IMR-90 (cell line): ENCODE measurements around the gene PROX2. TPM values are rescaled to one million over a fixed set of nuclear protein-coding genes. Genes with fewer than 3 reads are reported as not detected.

ENCODE experiments used
- ATAC-seq: fragments of 200-7000 bp; cut with Tn5 transposase; 2 replicates; pipeline ENCODE4 v1.9.1; 2020; ENCODE audit warnings: low read depth, mild to moderate bottlenecking, moderate library complexity
- BruUV-seq: library from RNA; stranded (reverse); fragments of 400-500 nt; replicated peaks from 2 replicates; lab custom pipeline; 2021; lab: Mats Ljungman, UMichigan
- CTCF ChIA-PET: fragments of 300-600 bp; formaldehyde crosslinking; extraction: SDS; loops from one replicate; lab custom pipeline; 2021; ENCODE audit warnings: antibody characterized with exemption; lab: Yijun Ruan, JAX
- POLR2A ChIA-PET: fragments of 300-600 bp; sonication (Branson Sonifier 250); formaldehyde crosslinking; loops from one replicate; lab custom pipeline; 2022; ENCODE audit warnings: antibody characterized with exemption; ENCODE audit not compliant: unreplicated experiment; lab: Charles Lee
- DNase-seq: peaks from one replicate; pipeline ENCODE4 v3.0.0; 2013
- H2AFZ ChIP-seq: replicated peaks from 2 replicates; pipeline ENCODE3; 2013; ENCODE audit warnings: low read length, mild to moderate bottlenecking; ENCODE audit not compliant: poor library complexity
- H2AK5ac ChIP-seq: 2 replicates; pipeline ENCODE4 v1.6.1; 2013; ENCODE audit warnings: low read depth, low read length, inconsistent platforms
- H2AK9ac ChIP-seq: replicated peaks from 2 replicates; pipeline ENCODE3; 2013; ENCODE audit warnings: mild to moderate bottlenecking, low read depth, low read length, moderate library complexity; ENCODE audit not compliant: poor library complexity
- H2BK120ac ChIP-seq: 2 replicates; pipeline ENCODE4 v1.6.1; 2013; ENCODE audit warnings: low read depth, low read length, inconsistent platforms
- H2BK15ac ChIP-seq: 3 replicates; pipeline ENCODE4 v1.6.1; 2013; ENCODE audit warnings: low read depth, low read length, inconsistent platforms
- H2BK20ac ChIP-seq: 2 replicates; pipeline ENCODE4 v1.6.1; 2013; ENCODE audit warnings: low read depth, mild to moderate bottlenecking, inconsistent platforms, low read length, moderate library complexity
- H2BK5ac ChIP-seq: 2 replicates; pipeline ENCODE4 v1.6.1; 2013; ENCODE audit warnings: mild to moderate bottlenecking, low read depth, low read length, inconsistent platforms; ENCODE audit not compliant: poor library complexity, severe bottlenecking
- H3K14ac ChIP-seq: replicated peaks from 2 replicates; pipeline ENCODE4 v1.6.1; 2013; ENCODE audit warnings: low read depth, low read length, inconsistent platforms
- H3K18ac ChIP-seq: 2 replicates; pipeline ENCODE4 v1.6.1; 2013; ENCODE audit warnings: low read depth, low read length, control low read depth
- H3K23ac ChIP-seq: 2 replicates; pipeline ENCODE4 v1.6.1; 2013; ENCODE audit warnings: low read depth, low read length, inconsistent platforms
- H3K27ac ChIP-seq: 2 replicates; pipeline ENCODE4 v1.5.1; 2013; ENCODE audit warnings: mild to moderate bottlenecking, control low read depth, low read length; ENCODE audit not compliant: insufficient read depth
- H3K27me3 ChIP-seq: 2 replicates; pipeline ENCODE4 v1.6.1; 2013; ENCODE audit warnings: low read length; ENCODE audit not compliant: control insufficient read depth, insufficient read depth
- H3K36me3 ChIP-seq: 2 replicates; pipeline ENCODE4 v1.6.1; 2013; ENCODE audit warnings: low read length, mixed read lengths; ENCODE audit not compliant: control insufficient read depth, insufficient read depth
- H3K4ac ChIP-seq: 2 replicates; pipeline ENCODE4 v1.6.1; 2013; ENCODE audit warnings: low read depth, low read length, inconsistent platforms
- H3K4me1 ChIP-seq: 2 replicates; pipeline ENCODE4 v1.6.1; 2013; ENCODE audit warnings: low read length, mixed read lengths; ENCODE audit not compliant: control insufficient read depth, insufficient read depth
- H3K4me2 ChIP-seq: 2 replicates; pipeline ENCODE4 v1.6.1; 2013; ENCODE audit warnings: low read depth, mild to moderate bottlenecking, control low read depth, low read length, moderate library complexity
- H3K4me3 ChIP-seq: 2 replicates; pipeline ENCODE4 v1.5.1; 2013; ENCODE audit warnings: low read depth, mild to moderate bottlenecking, control low read depth, low read length, moderate library complexity; ENCODE audit not compliant: insufficient read depth
- H3K56ac ChIP-seq: 2 replicates; pipeline ENCODE4 v1.6.1; 2013; ENCODE audit warnings: low read length, inconsistent platforms; ENCODE audit not compliant: insufficient read depth; ENCODE audit errors: extremely low read depth
- H3K79me1 ChIP-seq, 2 experiments: 2 replicates each; pipeline ENCODE4 v1.6.1; 2013; ENCODE audit warnings: low read length in 2 of 2, inconsistent platforms in 1 of 2, low read depth in 1 of 2
- H3K9ac ChIP-seq: 2 replicates; pipeline ENCODE4 v1.6.1; 2013; ENCODE audit warnings: low read depth, low read length, control low read depth
- H3K9me1 ChIP-seq: 2 replicates; pipeline ENCODE4 v1.6.1; 2013; ENCODE audit warnings: low read length, inconsistent platforms; ENCODE audit not compliant: insufficient read depth
- H3K9me3 ChIP-seq: 2 replicates; pipeline ENCODE4 v1.6.1; 2013; ENCODE audit warnings: low read length; ENCODE audit not compliant: control insufficient read depth, insufficient read depth
- H4K20me1 ChIP-seq: 2 replicates; pipeline ENCODE4 v1.6.1; 2013; ENCODE audit warnings: low read length, inconsistent platforms; ENCODE audit not compliant: insufficient read depth
- H4K5ac ChIP-seq: 2 replicates; pipeline ENCODE4 v1.6.1; 2013; ENCODE audit warnings: mild to moderate bottlenecking, low read depth, low read length, control low read depth
- H4K8ac ChIP-seq, 2 experiments: 2 replicates each; pipeline ENCODE4 v1.6.1; 2013; ENCODE audit warnings: low read depth in 2 of 2, low read length in 2 of 2, control low read depth in 1 of 2, inconsistent platforms in 1 of 2
- H4K91ac ChIP-seq: 2 replicates; pipeline ENCODE4 v1.6.1; 2013; ENCODE audit warnings: low read depth, low read length, inconsistent platforms; ENCODE audit not compliant: insufficient read depth
- BHLHE40 ChIP-seq: fragments of 150-350 bp; IDR thresholded peaks from 2 replicates; pipeline ENCODE4 v1.6.1; 2016; ENCODE audit warnings: mild to moderate bottlenecking, low read depth, low read length
- CEBPB ChIP-seq: IDR thresholded peaks from 2 replicates; pipeline ENCODE4 v1.6.1; 2012; ENCODE audit warnings: low read depth, low read length, improper control_type of control experiment
- CHD1 ChIP-seq: IDR thresholded peaks from 2 replicates; pipeline ENCODE4 v1.6.1; 2012; ENCODE audit warnings: low read depth, low read length, improper control_type of control experiment
- FOS ChIP-seq: fragments of 150-350 bp; IDR thresholded peaks from 2 replicates; pipeline ENCODE4 v1.6.1; 2016; ENCODE audit warnings: low read depth, low read length
- MAFK ChIP-seq: IDR thresholded peaks from 2 replicates; pipeline ENCODE4 v1.6.1; 2012; ENCODE audit warnings: low read depth, low read length, improper control_type of control experiment
- MAZ ChIP-seq: IDR thresholded peaks from 2 replicates; pipeline ENCODE4 v1.6.1; 2012; ENCODE audit warnings: low read depth, mild to moderate bottlenecking, low read length, improper control_type of control experiment, moderate library complexity, borderline replicate concordance
- MXI1 ChIP-seq: IDR thresholded peaks from 2 replicates; pipeline ENCODE4 v1.6.1; 2012; ENCODE audit warnings: low read depth, mild to moderate bottlenecking, low read length, moderate library complexity, borderline replicate concordance
- NFE2L2 ChIP-seq: fragments of 150-350 bp; IDR thresholded peaks from 2 replicates; pipeline ENCODE4 v1.6.1; 2016; ENCODE audit warnings: low read depth, mild to moderate bottlenecking, low read length
- POLR2A ChIP-seq: IDR thresholded peaks from 2 replicates; pipeline ENCODE4 v1.6.1; 2012; ENCODE audit warnings: mild to moderate bottlenecking, low read depth, low read length
- RAD21 ChIP-seq: IDR thresholded peaks from 2 replicates; pipeline ENCODE4 v1.6.1; 2012; ENCODE audit warnings: low read length, improper control_type of control experiment
- RCOR1 ChIP-seq: IDR thresholded peaks from 2 replicates; pipeline ENCODE4 v1.6.1; 2012; ENCODE audit warnings: mild to moderate bottlenecking, low read length, improper control_type of control experiment; ENCODE audit not compliant: insufficient replicate concordance
- RFX5 ChIP-seq: IDR thresholded peaks from 2 replicates; pipeline ENCODE4 v1.8.0; 2012; ENCODE audit warnings: low read depth, mild to moderate bottlenecking, low read length, moderate library complexity
- SMC3 ChIP-seq: fragments of 150-350 bp; IDR thresholded peaks from 2 replicates; pipeline ENCODE4 v1.6.1; 2016; ENCODE audit warnings: low read depth, mild to moderate bottlenecking, antibody characterized with exemption, low read length, moderate library complexity
- USF2 ChIP-seq: fragments of 150-350 bp; IDR thresholded peaks from 2 replicates; pipeline ENCODE4 v1.6.1; 2017; ENCODE audit warnings: mild to moderate bottlenecking, antibody characterized with exemption, low read length, low read depth
- WGBS, 2 experiments: methylation state at CpG; one replicate each; pipeline versions ENCODE4 v1.1.5 to v1.1.7; 2013; ENCODE audit warnings: missing lambda C conversion rate in 2 of 2; ENCODE audit not compliant: insufficient read length in 1 of 2; ENCODE audit errors: extremely low coverage in 2 of 2; 5-methylcytosine and 5-hydroxymethylcytosine counted together
- dilution Hi-C: fragments of 300-500 bp; cut with HindIII; formaldehyde crosslinking; loops from one replicate; pipeline ENCODE4 v1.14.3; 2018; ENCODE audit warnings: low sequenced_read_pairs; ENCODE audit not compliant: unreplicated experiment
- in situ Hi-C: fragments of 300-500 bp; cut with MboI; formaldehyde crosslinking; loops from 3 replicates; pipeline ENCODE4 v1.14.3; 2019; ENCODE audit warnings: low sequenced_read_pairs, inconsistent platforms, mixed read lengths
- intact Hi-C: fragments of 100-400 bp; cut with micrococcal nuclease; formaldehyde crosslinking; loops from 2 replicates; pipeline ENCODE4 v1.10.0; 2022
- polyA plus RNA-seq, 3 experiments: library from polyadenylated mRNA; depleted of rRNA; stranded (reverse); fragments of >200 nt; gene quantifications; 2 replicates each; pipeline ENCODE4 v1.2.3, GENCODE V29; 2012; ENCODE audit warnings: low replicate concordance in 1 of 3
- total RNA-seq: library from RNA; depleted of rRNA; stranded (reverse); fragments of >200 nt; gene quantifications from 2 replicates; pipeline ENCODE4 v1.2.3, GENCODE V29; 2012
- TF ChIP-seq, protein P1 (sequence below): fragments of 150-350 bp; IDR thresholded peaks from 2 replicates; pipeline ENCODE4 v1.6.1; 2016; ENCODE audit warnings: low read depth, mild to moderate bottlenecking, low read length, moderate library complexity, borderline replicate concordance
- TF ChIP-seq, protein P2 (sequence below): conservative IDR thresholded peaks from 2 replicates; pipeline ENCODE4 v1.5.1; 2012; ENCODE audit warnings: mild to moderate bottlenecking, low read depth, low read length, improper control_type of control experiment

PROX2 gene
- total and polyA plus RNA-seq, 2 of the 4 experiments (the other 2 are of a cell fraction), result not detected

DNA sequence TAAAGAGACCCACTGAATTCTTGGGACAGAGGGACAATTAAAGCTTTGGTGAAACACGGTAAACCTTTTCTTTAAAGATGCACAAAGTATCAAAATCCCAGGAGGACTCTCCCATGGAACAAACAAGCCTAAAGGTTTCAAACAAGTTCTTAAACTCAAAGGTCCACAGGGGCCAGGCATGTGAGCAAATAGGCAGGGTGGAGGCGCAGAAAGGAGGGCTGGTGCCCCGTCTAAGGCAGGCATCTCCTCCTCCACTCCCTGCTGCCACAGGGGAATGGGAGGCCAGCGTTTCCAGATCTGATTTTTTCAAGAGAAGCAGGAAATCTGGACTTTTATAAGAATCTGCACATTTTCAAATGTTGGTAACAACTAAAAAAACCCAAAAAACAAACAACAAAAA, 39.5 kb upstream of the PROX2 start:
- no peaks in the 10 kb centered on the region for H3K9me3 ChIP-seq
- H4K8ac ChIP-seq, result no peak overlapping the region
- no peak overlapping the region for H3K9ac ChIP-seq
- POLR2A ChIA-PET, result no interaction called here
- H3K4me3 ChIP-seq, result no peak overlapping the region
- H3K18ac ChIP-seq, result no peak overlapping the region
- in situ Hi-C loops, result loop anchor here (10.0 kb wide), 1 partner anchor 389 kb away; no protein-coding TSS in a partner anchor
- H3K14ac ChIP-seq, result no peak overlapping the region
- DNase-seq (no peak), ATAC-seq (no peak)
- dilution Hi-C loops, result no loop called here
- intact Hi-C loops, result no loop called here
- no peak overlapping the region for H4K91ac ChIP-seq
- H2AK9ac ChIP-seq, result no peak overlapping the region
- WGBS, 2 experiments, result no CpG with 5 or more reads among the region's 4 CpGs
- no peak overlapping the region for H2BK20ac ChIP-seq
- CTCF ChIA-PET, result no interaction called here
- H4K5ac ChIP-seq, result no peak overlapping the region
- BruUV-seq, result no TSS peak
- H4K20me1 ChIP-seq, result no peaks in the 10 kb centered on the region
- H3K4ac ChIP-seq, result no peak overlapping the region
- no peak overlapping the region for H3K56ac ChIP-seq
- H3K27ac ChIP-seq, result no peak overlapping the region
- no peak overlapping the region for H2AFZ ChIP-seq
- no peaks in the 10 kb centered on the region for H3K36me3 ChIP-seq
- TF ChIP-seq SMC3, result no peak
- no peak for TF ChIP-seq FOS
- TF ChIP-seq RCOR1, result no peak
- TF ChIP-seq POLR2A, result no peak
- TF ChIP-seq, protein P1, sequence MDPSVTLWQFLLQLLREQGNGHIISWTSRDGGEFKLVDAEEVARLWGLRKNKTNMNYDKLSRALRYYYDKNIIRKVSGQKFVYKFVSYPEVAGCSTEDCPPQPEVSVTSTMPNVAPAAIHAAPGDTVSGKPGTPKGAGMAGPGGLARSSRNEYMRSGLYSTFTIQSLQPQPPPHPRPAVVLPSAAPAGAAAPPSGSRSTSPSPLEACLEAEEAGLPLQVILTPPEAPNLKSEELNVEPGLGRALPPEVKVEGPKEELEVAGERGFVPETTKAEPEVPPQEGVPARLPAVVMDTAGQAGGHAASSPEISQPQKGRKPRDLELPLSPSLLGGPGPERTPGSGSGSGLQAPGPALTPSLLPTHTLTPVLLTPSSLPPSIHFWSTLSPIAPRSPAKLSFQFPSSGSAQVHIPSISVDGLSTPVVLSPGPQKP, result no peak
- no peak for TF ChIP-seq CEBPB
- TF ChIP-seq MAZ, result no peak
- no peak for TF ChIP-seq NFE2L2
- TF ChIP-seq RAD21, result no peak
- TF ChIP-seq, protein P2, sequence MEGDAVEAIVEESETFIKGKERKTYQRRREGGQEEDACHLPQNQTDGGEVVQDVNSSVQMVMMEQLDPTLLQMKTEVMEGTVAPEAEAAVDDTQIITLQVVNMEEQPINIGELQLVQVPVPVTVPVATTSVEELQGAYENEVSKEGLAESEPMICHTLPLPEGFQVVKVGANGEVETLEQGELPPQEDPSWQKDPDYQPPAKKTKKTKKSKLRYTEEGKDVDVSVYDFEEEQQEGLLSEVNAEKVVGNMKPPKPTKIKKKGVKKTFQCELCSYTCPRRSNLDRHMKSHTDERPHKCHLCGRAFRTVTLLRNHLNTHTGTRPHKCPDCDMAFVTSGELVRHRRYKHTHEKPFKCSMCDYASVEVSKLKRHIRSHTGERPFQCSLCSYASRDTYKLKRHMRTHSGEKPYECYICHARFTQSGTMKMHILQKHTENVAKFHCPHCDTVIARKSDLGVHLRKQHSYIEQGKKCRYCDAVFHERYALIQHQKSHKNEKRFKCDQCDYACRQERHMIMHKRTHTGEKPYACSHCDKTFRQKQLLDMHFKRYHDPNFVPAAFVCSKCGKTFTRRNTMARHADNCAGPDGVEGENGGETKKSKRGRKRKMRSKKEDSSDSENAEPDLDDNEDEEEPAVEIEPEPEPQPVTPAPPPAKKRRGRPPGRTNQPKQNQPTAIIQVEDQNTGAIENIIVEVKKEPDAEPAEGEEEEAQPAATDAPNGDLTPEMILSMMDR, result no peak
- TF ChIP-seq MXI1, result no peak
- TF ChIP-seq RFX5, result no peak
- no peak for TF ChIP-seq USF2
- TF ChIP-seq MAFK, result no peak
- no peak for TF ChIP-seq CHD1
- TF ChIP-seq BHLHE40, result no peak
- peaks cover 4% of the 10 kb centered on the region; the same call in 1 of the 2 replicates for H3K4me1 ChIP-seq
- H3K9me1 ChIP-seq, result 0 out of 2 replicates have a peak, but pooled peaks cover 2% of the 10 kb centered on the region
- H2BK5ac ChIP-seq, result no peak overlapping the region
- H3K4me2 ChIP-seq, result no peak overlapping the region
- H2BK15ac ChIP-seq, result no peak overlapping the region
- no peak overlapping the region for H2BK120ac ChIP-seq
- no peaks in the 10 kb centered on the region for H3K79me1 ChIP-seq
- H2AK5ac ChIP-seq, result no peak overlapping the region
- no peaks in the 10 kb centered on the region for H3K27me3 ChIP-seq
- H3K23ac ChIP-seq, result no peak overlapping the region
